Spleen (tissue), 7 donors: ENCODE measurements around the gene HDAC8.

ENCODE experiments used
- CTCF ChIP-seq, 11 experiments: fragments of 200-600 bp in 7 of 11; fragments of 450-650 bp in 4 of 11; sonication (generic) in 4 of 11; IDR thresholded peaks in 8 of 11; conservative IDR thresholded peaks in 3 of 11; 1 replicate in 7 of 11; 2 replicates in 4 of 11; pipeline versions ENCODE4 v1.4.0 to v1.8.0; 2016 to 2021; ENCODE audit warnings: antibody characterized with exemption in 11 of 11, inconsistent platforms in 4 of 11, mild to moderate bottlenecking in 1 of 11
- POLR2A ChIP-seq, 3 donors: fragments of 450-650 bp; IDR thresholded peaks; one replicate each; pipeline ENCODE4 v1.5.1; 2017; ENCODE audit warnings: antibody characterized with exemption in 3 of 3, mild to moderate bottlenecking in 1 of 3
- donor health status: DM: no; HTN: no; CAD: no; lungs with moderate emphysema.
- donor health status: DM: no; HTN: no; CAD: no.
- donor health status: DM: no; HTN: no; CAD: no.

GRCh38 chrX:72368796-72369195 lies 203.8 kb downstream of the HDAC8 start:
- TF ChIP-seq CTCF (IDR thresholded peaks at IDR 0.05 in 8 of 11, conservative IDR thresholded peaks at IDR 0.05 in 3 of 11) (no peak), POLR2A (IDR thresholded peaks at IDR 0.05) (no peak)
